CD14-positive monocyte (primary cell): ENCODE data around the gene HACL1. TPM values are rescaled to one million over a fixed set of nuclear protein-coding genes. Genes with fewer than 3 reads are reported as not detected.

Experiments used
- DNase-seq, 3 donors: peaks; one replicate each; pipeline ENCODE4 v3.0.0-alpha.2; 2011 to 2022
- H2AFZ ChIP-seq: 2 replicates; pipeline ENCODE4 v1.6.0; 2012; ENCODE audit warnings: mild to moderate bottlenecking, low read depth, low read length, inconsistent platforms; ENCODE audit not compliant: insufficient read depth, poor library complexity, severe bottlenecking
- H3K27ac ChIP-seq, 2 donors: 1 replicate in 1 of 2; 2 replicates in 1 of 2; pipeline ENCODE4 v1.5.1; 2012 to 2013; ENCODE audit warnings: low read length in 2 of 2, control low read depth in 1 of 2, inconsistent platforms in 1 of 2, low read depth in 1 of 2, mild to moderate bottlenecking in 1 of 2
- H3K27me3 ChIP-seq, 2 donors: one replicate each; pipeline versions ENCODE4 v1.6.0 to v1.6.1; 2011 to 2013; ENCODE audit warnings: low read length in 2 of 2; ENCODE audit not compliant: control insufficient read depth in 2 of 2, insufficient read depth in 2 of 2
- H3K36me3 ChIP-seq, 2 donors: replicated peaks in 1 of 2; 1 replicate in 1 of 2; 2 replicates in 1 of 2; pipeline versions ENCODE4 v1.5.1 to v1.6.1; 2012 to 2013; ENCODE audit warnings: low read length in 2 of 2, control low read depth in 1 of 2, inconsistent platforms in 1 of 2, mild to moderate bottlenecking in 1 of 2; ENCODE audit not compliant: insufficient read depth in 2 of 2, control insufficient read depth in 1 of 2
- H3K4me1 ChIP-seq, 2 donors: 1 replicate in 1 of 2; 2 replicates in 1 of 2; pipeline versions ENCODE4 v1.5.1 to v1.6.1; 2012 to 2013; ENCODE audit warnings: low read length in 2 of 2, control low read depth in 1 of 2, inconsistent platforms in 1 of 2, mild to moderate bottlenecking in 1 of 2, moderate library complexity in 1 of 2; ENCODE audit not compliant: insufficient read depth in 2 of 2, control insufficient read depth in 1 of 2
- H3K4me2 ChIP-seq: replicated peaks from 2 replicates; pipeline ENCODE3; 2012; ENCODE audit warnings: low read length, moderate library complexity, mild to moderate bottlenecking; ENCODE audit not compliant: poor library complexity, severe bottlenecking; ENCODE audit errors: extremely low read depth
- H3K4me3 ChIP-seq, 3 experiments: fragments of 200-600 bp in 1 of 3; sonication (generic) in 1 of 3; replicated peaks in 1 of 3; 1 replicate in 2 of 3; 2 replicates in 1 of 3; pipeline ENCODE4 v1.5.1; 2011 to 2013; ENCODE audit warnings: low read length in 3 of 3, mild to moderate bottlenecking in 3 of 3, control low read depth in 2 of 3, low read depth in 2 of 3, inconsistent platforms in 1 of 3, moderate library complexity in 1 of 3
- H3K79me2 ChIP-seq: 2 replicates; pipeline ENCODE4 v1.6.0; 2012; ENCODE audit warnings: mild to moderate bottlenecking, control low read depth, inconsistent platforms, low read length, moderate library complexity; ENCODE audit not compliant: insufficient read depth
- H3K9ac ChIP-seq: 2 replicates; pipeline ENCODE4 v1.6.0; 2017; ENCODE audit warnings: low read length, mild to moderate bottlenecking; ENCODE audit not compliant: insufficient read depth, poor library complexity, severe bottlenecking
- H3K9me3 ChIP-seq, 2 donors: replicated peaks in 1 of 2; 1 replicate in 1 of 2; 2 replicates in 1 of 2; pipeline versions ENCODE4 v1.5.1 to v1.6.1; 2012 to 2013; ENCODE audit warnings: low read length in 2 of 2, control low read depth in 1 of 2; ENCODE audit not compliant: control insufficient read depth in 1 of 2, insufficient read depth in 1 of 2
- H4K20me1 ChIP-seq: 2 replicates; pipeline ENCODE4 v1.6.0; 2012; ENCODE audit warnings: mild to moderate bottlenecking, low read length, control low read depth, moderate library complexity; ENCODE audit not compliant: insufficient read depth
- H3K27ac Mint-ChIP-seq, 7 donors: one replicate each; pipeline ENCODE4 v1.8.0; 2020; ENCODE audit warnings: mild to moderate bottlenecking in 7 of 7, mixed read lengths in 7 of 7, moderate library complexity in 6 of 7, inconsistent platforms in 2 of 7
- H3K27me3 Mint-ChIP-seq, 3 donors: one replicate each; pipeline ENCODE4 v1.8.0; 2021 to 2022; ENCODE audit warnings: low read depth in 3 of 3, mild to moderate bottlenecking in 3 of 3, mixed read lengths in 3 of 3, moderate library complexity in 3 of 3, inconsistent platforms in 1 of 3
- H3K36me3 Mint-ChIP-seq, 2 donors: one replicate each; pipeline ENCODE4 v1.8.0; 2020; ENCODE audit warnings: mixed read lengths in 2 of 2, inconsistent platforms in 1 of 2, mild to moderate bottlenecking in 1 of 2
- H3K4me1 Mint-ChIP-seq: one replicate; pipeline ENCODE4 v1.8.0; 2020; ENCODE audit warnings: mild to moderate bottlenecking, mixed read lengths
- H3K4me3 Mint-ChIP-seq, 2 donors: one replicate each; pipeline ENCODE4 v1.8.0; 2020; ENCODE audit warnings: mild to moderate bottlenecking in 2 of 2, mixed read lengths in 2 of 2, moderate library complexity in 1 of 2
- H3K9me3 Mint-ChIP-seq, 7 donors: one replicate each; pipeline ENCODE4 v1.8.0; 2020 to 2022; ENCODE audit warnings: mixed read lengths in 7 of 7, mild to moderate bottlenecking in 6 of 7, moderate library complexity in 6 of 7, inconsistent platforms in 2 of 7
- WGBS: methylation state at CpG from one replicate; pipeline ENCODE4 v1.1.5; 2013; ENCODE audit warnings: missing lambda C conversion rate; ENCODE audit not compliant: insufficient coverage; 5-methylcytosine and 5-hydroxymethylcytosine counted together
- intact Hi-C, 2 donors: fragments of 100-400 bp; cut with micrococcal nuclease; formaldehyde crosslinking; loops; one replicate each; pipeline versions ENCODE4 v1.15.0 to v1.15.1; 2023
- polyA plus RNA-seq, 3 donors: library from polyadenylated mRNA; depleted of rRNA in 1 of 3; unstranded in 2 of 3; stranded (reverse) in 1 of 3; fragments of 300-500 nt in 2 of 3; fragments of >200 nt in 1 of 3; fragmentation: Illumina TruSeq in 2 of 3; gene quantifications; 1 replicate in 2 of 3; 2 replicates in 1 of 3; pipeline ENCODE4 v1.2.3, GENCODE V29; 2012 to 2021
- TF ChIP-seq, protein P1 (sequence below): fragments of 200-600 bp; IDR thresholded peaks from one replicate; pipeline ENCODE4 v1.8.0; 2022; ENCODE audit warnings: antibody characterized with exemption, mild to moderate bottlenecking

Gene HACL1
- polyA plus RNA-seq, 3 donors: 12.3 to 27.2 (median 22.3) TPM

DNA sequence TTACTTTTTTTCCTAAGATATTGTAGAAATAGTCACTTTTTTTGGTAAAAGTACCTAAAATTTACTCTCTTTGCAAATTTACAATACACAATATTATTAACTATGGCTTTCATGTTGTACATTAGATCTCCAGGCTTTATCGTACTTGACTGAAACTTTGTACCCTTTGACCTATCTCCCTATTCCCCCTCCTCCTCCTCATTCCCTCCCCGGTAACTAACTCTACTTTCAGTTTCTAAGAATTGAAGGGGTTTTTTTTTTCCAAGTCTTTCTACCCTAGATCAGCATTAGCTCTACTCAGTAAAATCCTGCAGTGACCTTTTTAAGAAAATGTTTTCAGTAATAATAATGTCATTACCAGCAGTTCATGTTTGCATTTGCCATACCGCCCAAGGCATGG lies 10.1 kb downstream of the HACL1 start:
- Mint-ChIP-seq H3K4me1 (no peaks in the 10 kb centered on the region), H3K4me3 (no peak overlapping the region), H3K9me3 (no peaks in the 10 kb centered on the region), H3K27me3 (no peaks in the 10 kb centered on the region), H3K36me3 (peaks cover 27 to 42% of the 10 kb centered on the region in 2 donors), H3K27ac (peak overlapping the region in 1 of 7 donors; percentile 38)
- no peaks in the 10 kb centered on the region for H3K9me3 ChIP-seq
- H3K4me2 ChIP-seq: no peak overlapping the region
- H3K79me2 ChIP-seq: no peaks in the 10 kb centered on the region
- intact Hi-C loops: no loop called here
- H3K27me3 ChIP-seq: no peaks in the 10 kb centered on the region
- H2AFZ ChIP-seq: no peak overlapping the region
- H3K27ac ChIP-seq: no peak overlapping the region
- DNase-seq: no peak
- WGBS: no CpG with 5 or more reads among the region's 3 CpGs
- peaks cover 41 to 44% of the 10 kb centered on the region in 2 donors for H3K36me3 ChIP-seq
- H3K4me1 ChIP-seq: no peaks in the 10 kb centered on the region
- no peak overlapping the region for H3K9ac ChIP-seq
- TF ChIP-seq, protein P1, sequence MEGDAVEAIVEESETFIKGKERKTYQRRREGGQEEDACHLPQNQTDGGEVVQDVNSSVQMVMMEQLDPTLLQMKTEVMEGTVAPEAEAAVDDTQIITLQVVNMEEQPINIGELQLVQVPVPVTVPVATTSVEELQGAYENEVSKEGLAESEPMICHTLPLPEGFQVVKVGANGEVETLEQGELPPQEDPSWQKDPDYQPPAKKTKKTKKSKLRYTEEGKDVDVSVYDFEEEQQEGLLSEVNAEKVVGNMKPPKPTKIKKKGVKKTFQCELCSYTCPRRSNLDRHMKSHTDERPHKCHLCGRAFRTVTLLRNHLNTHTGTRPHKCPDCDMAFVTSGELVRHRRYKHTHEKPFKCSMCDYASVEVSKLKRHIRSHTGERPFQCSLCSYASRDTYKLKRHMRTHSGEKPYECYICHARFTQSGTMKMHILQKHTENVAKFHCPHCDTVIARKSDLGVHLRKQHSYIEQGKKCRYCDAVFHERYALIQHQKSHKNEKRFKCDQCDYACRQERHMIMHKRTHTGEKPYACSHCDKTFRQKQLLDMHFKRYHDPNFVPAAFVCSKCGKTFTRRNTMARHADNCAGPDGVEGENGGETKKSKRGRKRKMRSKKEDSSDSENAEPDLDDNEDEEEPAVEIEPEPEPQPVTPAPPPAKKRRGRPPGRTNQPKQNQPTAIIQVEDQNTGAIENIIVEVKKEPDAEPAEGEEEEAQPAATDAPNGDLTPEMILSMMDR: no peak
- H3K4me3 ChIP-seq: no peak overlapping the region
- H4K20me1 ChIP-seq: no peaks in the 10 kb centered on the region

DNA sequence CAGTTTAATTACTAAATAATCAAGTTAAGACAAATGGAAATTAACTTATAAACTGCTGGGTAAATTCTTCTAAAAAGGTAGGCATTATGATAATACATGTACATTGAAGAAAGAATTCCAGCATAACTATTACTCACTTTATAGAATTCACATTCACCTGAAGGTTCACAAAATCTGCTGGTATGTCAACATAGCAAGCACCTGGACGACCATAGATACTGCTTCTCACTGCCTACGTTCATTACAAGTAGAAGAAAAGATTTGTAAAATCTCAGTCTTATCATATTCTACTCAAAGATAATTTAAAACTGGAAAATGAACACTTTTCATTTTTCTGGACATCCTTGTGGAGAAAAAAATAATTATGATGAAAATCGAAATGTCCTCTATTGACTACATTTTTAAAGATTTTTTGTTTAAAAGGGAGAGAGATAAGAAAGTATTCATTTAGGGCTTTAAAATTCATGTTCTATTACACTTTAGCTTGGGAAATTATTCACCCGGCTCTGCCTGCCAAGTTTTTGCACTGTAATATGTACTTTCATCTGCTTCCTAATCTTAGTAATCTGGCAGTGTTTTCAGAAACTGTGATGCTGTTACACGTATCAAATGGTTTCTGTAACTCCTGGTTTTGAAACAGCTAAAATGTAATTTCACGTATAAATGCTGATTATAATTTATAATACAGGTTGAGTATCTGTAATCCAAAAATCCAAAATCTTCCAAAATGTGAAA lies 16.1 kb downstream of the HACL1 start:
- H3K27ac Mint-ChIP-seq: no peak overlapping the region
- WGBS: no CpG with 5 or more reads among the region's 6 CpGs

More for the DNA sequence above, 16.1 kb downstream of the HACL1 start:
- no peaks in the 10 kb centered on the region for H3K27me3 Mint-ChIP-seq
- TF ChIP-seq, protein P1: no peak
- Histone ChIP-seq H3K4me3 (no peak overlapping the region), H3K9ac (no peak overlapping the region), H3K4me1 (no peaks in the 10 kb centered on the region), H3K4me2 (no peak overlapping the region), H4K20me1 (no peaks in the 10 kb centered on the region), H3K27ac (no peak overlapping the region), H3K27me3 (no peaks in the 10 kb centered on the region), H3K79me2 (no peaks in the 10 kb centered on the region), H2AFZ (no peak overlapping the region), H3K36me3 (peaks cover 64 to 81% of the 10 kb centered on the region in 2 donors), H3K9me3 (no peaks in the 10 kb centered on the region)
- peaks cover 53 to 60% of the 10 kb centered on the region in 2 donors for H3K36me3 Mint-ChIP-seq
- DNase-seq: no peak
- intact Hi-C loops: no loop called here
- H3K9me3 Mint-ChIP-seq: no peaks in the 10 kb centered on the region
- no peak overlapping the region for H3K4me3 Mint-ChIP-seq
- no peaks in the 10 kb centered on the region for H3K4me1 Mint-ChIP-seq
